NT2/D1 (cell line): ENCODE results near the gene UQCC2.

Experiments used
- DNase-seq: peaks from one replicate; pipeline ENCODE4 v3.0.0-alpha.2; 2011; ENCODE audit warnings: low read depth, low spot score
- H3K27me3 ChIP-seq: 2 replicates; pipeline ENCODE4 v1.6.0; 2011; ENCODE audit warnings: mild to moderate bottlenecking; ENCODE audit not compliant: insufficient read length, insufficient read depth
- H3K36me3 ChIP-seq: 2 replicates; pipeline ENCODE4 v1.6.1; 2011; ENCODE audit warnings: mild to moderate bottlenecking, low read length, mixed read lengths; ENCODE audit not compliant: insufficient read depth, insufficient read length
- H3K4me1 ChIP-seq: 2 replicates; pipeline ENCODE4 v1.5.1; 2011; ENCODE audit not compliant: insufficient read depth, insufficient read length
- H3K4me3 ChIP-seq: 2 replicates; pipeline ENCODE4 v1.5.1; 2011; ENCODE audit warnings: low read depth; ENCODE audit not compliant: insufficient read length
- H3K9ac ChIP-seq: 2 replicates; pipeline ENCODE4 v1.6.0; 2011; ENCODE audit warnings: low read depth; ENCODE audit not compliant: insufficient read length
- H3K9me3 ChIP-seq: 2 replicates; pipeline ENCODE4 v1.5.1; 2011; ENCODE audit warnings: mild to moderate bottlenecking, low read length; ENCODE audit not compliant: insufficient read depth
- SUZ12 ChIP-seq: IDR thresholded peaks from 2 replicates; pipeline ENCODE4 v1.6.1; 2011; ENCODE audit not compliant: insufficient read length, insufficient read depth; ENCODE audit errors: extremely low read depth
- YY1 ChIP-seq: IDR thresholded peaks from 2 replicates; pipeline ENCODE4 v1.6.1; 2011; ENCODE audit not compliant: insufficient read length, insufficient read depth
- ZNF274 ChIP-seq: IDR thresholded peaks from 2 replicates; pipeline ENCODE4 v1.6.1; 2011; ENCODE audit warnings: mild to moderate bottlenecking, low read depth, low read length

UQCC2 gene

GRCh38 chr6:33662318-33662717 is 49.2 kb downstream of the UQCC2 start:
- Histone ChIP-seq H3K36me3 (no peaks in the 10 kb centered on the region), H3K9me3 (no peaks in the 10 kb centered on the region), H3K4me1 (peaks cover 1% of the 10 kb centered on the region), H3K9ac (no peak overlapping the region), H3K27me3 (no peaks in the 10 kb centered on the region), H3K4me3 (no peak overlapping the region)
- no peak for DNase-seq
- TF ChIP-seq SUZ12 (no peak), ZNF274 (no peak), YY1 (no peak)

GRCh38 chr6:33661106-33661838 is 50.2 kb downstream of the UQCC2 start:
- H3K9me3 ChIP-seq = no peaks in the 10 kb centered on the region
- no peaks in the 10 kb centered on the region for H3K36me3 ChIP-seq
- H3K9ac ChIP-seq = no peak overlapping the region

GRCh38 chr6:33659986-33660385 is 51.5 kb downstream of the UQCC2 start:
- Histone ChIP-seq H3K4me1 (peaks cover 9% of the 10 kb centered on the region), H3K36me3 (no peaks in the 10 kb centered on the region), H3K9ac (no peak overlapping the region), H3K27me3 (no peaks in the 10 kb centered on the region), H3K4me3 (no peak overlapping the region), H3K9me3 (no peaks in the 10 kb centered on the region)
- TF ChIP-seq YY1 (no peak), ZNF274 (no peak), SUZ12 (no peak)
- DNase-seq = no peak

More at GRCh38 chr6:33661106-33661838, 50.2 kb downstream of the UQCC2 start:
- H3K27me3 ChIP-seq = no peaks in the 10 kb centered on the region
- H3K4me3 ChIP-seq = no peak overlapping the region
- no peak for TF ChIP-seq ZNF274
- TF ChIP-seq SUZ12 = no peak
- no peak for TF ChIP-seq YY1
- H3K4me1 ChIP-seq = peaks cover 9% of the 10 kb centered on the region
- DNase-seq = no peak

GRCh38 chr6:33658982-33659689 is 52.4 kb downstream of the UQCC2 start:
- H3K9me3 ChIP-seq = no peaks in the 10 kb centered on the region
- H3K27me3 ChIP-seq = no peaks in the 10 kb centered on the region
- H3K36me3 ChIP-seq = no peaks in the 10 kb centered on the region
- H3K9ac ChIP-seq = no peak overlapping the region
- DNase-seq = no peak
- TF ChIP-seq SUZ12 = no peak
- TF ChIP-seq YY1 = no peak
- no peak for TF ChIP-seq ZNF274
- no peak overlapping the region for H3K4me3 ChIP-seq
- peaks cover 9% of the 10 kb centered on the region for H3K4me1 ChIP-seq

GRCh38 chr6:33656844-33657243 is 54.7 kb downstream of the UQCC2 start:
- TF ChIP-seq YY1 (no peak), SUZ12 (no peak), ZNF274 (no peak)

GRCh38 chr6:33654831-33655554 is 56.5 kb downstream of the UQCC2 start:
- Histone ChIP-seq H3K9me3 (no peaks in the 10 kb centered on the region), H3K9ac (no peak overlapping the region), H3K36me3 (no peaks in the 10 kb centered on the region), H3K4me3 (no peak overlapping the region), H3K27me3 (no peaks in the 10 kb centered on the region), H3K4me1 (peaks cover 9% of the 10 kb centered on the region)
- DNase-seq = no peak
- TF ChIP-seq SUZ12 (no peak), YY1 (no peak), ZNF274 (no peak)

More at GRCh38 chr6:33656844-33657243, 54.7 kb downstream of the UQCC2 start:
- no peak for DNase-seq
- no peaks in the 10 kb centered on the region for H3K9me3 ChIP-seq
- H3K27me3 ChIP-seq = no peaks in the 10 kb centered on the region
- H3K4me3 ChIP-seq = no peak overlapping the region
- no peak overlapping the region for H3K9ac ChIP-seq
- no peaks in the 10 kb centered on the region for H3K36me3 ChIP-seq
- H3K4me1 ChIP-seq = peaks cover 9% of the 10 kb centered on the region

- no peak overlapping the region for H3K9ac ChIP-seq
- no peak for DNase-seq
- H3K9me3 ChIP-seq = no peaks in the 10 kb centered on the region
- H3K27me3 ChIP-seq = no peaks in the 10 kb centered on the region
- no peak for TF ChIP-seq YY1
- no peak for TF ChIP-seq ZNF274
- no peak for TF ChIP-seq SUZ12
- H3K4me1 ChIP-seq = peaks cover 5% of the 10 kb centered on the region
- no peak overlapping the region for H3K4me3 ChIP-seq
- no peaks in the 10 kb centered on the region for H3K36me3 ChIP-seq
Observed at GRCh38 chr6:33652002-33652401, 59.5 kb downstream of the UQCC2 start.
